Measurements from ENCODE around the gene UTP14A.

- TF ChIP-seq CTCF (IDR thresholded peaks at IDR 0.05; ENCODE audit: insufficient read depth, low read length) (no peak), POLR2AphosphoS5 (IDR thresholded peaks at IDR 0.05; ENCODE audit: low read depth) (no peak), REST (IDR thresholded peaks at IDR 0.05; ENCODE audit: insufficient replicate concordance, low read depth) (no peak)
Measured at GRCh38 chrX:129956765-129957164, 50.8 kb downstream of the UTP14A start.
